HG03064 (cell line): ENCODE results near the gene ABCC11.

ENCODE experiments used
- ATAC-seq: cut with Tn5 transposase; IDR thresholded peaks from one replicate; pipeline ENCODE4 v1.9.1; 2021; ENCODE audit warnings: low read depth; ENCODE audit not compliant: unreplicated experiment

Gene ABCC11

DNA sequence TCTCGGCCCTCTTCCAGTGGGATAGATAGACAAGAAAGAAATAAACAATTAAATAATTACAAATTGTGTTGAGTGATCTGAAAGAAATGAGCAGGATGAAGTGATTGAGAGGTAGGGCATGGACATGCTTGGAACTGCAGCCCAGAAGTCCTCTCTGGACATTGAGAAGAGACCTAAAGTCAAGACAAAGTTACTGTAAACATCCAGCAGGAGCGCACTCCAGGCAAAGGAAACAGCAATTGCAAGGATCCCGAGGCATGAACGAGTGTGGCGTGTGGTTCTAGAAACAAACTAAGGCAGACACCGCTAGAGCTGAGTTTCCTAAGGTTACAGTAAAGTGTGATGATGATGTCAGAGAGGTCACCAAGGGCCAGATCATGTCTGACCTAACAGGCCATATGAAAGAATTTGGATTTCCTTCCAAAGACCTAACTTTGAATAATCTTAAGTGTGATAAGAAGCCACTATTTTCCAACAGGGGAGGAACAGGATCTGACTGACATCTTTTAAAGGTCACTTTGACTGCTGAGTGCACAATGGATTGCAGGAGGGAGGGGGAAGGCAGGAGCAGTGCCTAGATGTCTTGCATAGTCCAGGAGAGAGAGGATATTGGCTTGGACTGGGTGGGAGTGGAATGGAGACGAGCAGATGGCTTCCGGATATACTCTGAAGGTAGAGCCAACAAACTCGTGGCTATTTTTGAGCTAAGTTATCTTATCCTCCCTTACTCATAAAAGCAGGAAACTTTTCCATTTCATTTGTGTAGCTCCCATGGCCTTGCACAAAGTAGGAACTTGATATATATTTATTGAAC lies 110.6 kb downstream of the ABCC11 start:
- ATAC-seq, result no peak

DNA sequence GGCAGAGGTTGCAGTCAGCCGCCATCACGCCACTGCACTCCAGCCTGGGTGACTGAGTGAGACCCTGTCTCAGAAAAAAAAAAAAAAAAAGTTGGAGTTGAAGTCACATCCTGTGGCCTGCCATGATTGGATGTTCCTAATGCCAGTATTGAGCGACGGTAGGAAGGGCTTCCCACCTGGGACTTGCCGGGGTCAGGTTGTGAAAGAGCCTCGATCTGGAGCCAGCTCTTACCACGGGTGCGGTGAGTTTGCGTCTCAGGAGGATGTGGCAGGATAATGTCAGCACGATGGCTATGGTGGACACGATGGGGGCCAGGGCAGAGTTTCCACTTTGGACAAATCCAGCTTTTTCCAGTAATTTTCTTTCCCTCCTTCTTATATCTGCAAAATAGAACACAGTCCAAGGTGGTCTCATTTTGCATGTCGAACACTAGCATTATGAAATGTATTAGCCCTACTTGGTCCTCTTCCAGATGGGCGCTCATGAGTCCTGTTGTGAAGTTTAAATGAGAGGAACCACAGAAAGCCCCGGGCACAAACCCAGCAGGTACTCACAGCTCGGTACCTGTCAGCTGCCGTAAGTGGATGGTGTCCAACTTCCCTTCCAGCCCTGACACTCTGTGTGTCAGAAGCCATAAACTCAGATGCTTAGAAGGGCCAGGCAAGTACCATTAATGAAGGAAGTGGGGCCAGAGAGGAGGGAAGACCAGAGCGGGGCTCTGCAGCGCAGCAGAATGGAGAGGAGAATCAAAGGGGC lies 113.7 kb downstream of the ABCC11 start:
- no peak for ATAC-seq

DNA sequence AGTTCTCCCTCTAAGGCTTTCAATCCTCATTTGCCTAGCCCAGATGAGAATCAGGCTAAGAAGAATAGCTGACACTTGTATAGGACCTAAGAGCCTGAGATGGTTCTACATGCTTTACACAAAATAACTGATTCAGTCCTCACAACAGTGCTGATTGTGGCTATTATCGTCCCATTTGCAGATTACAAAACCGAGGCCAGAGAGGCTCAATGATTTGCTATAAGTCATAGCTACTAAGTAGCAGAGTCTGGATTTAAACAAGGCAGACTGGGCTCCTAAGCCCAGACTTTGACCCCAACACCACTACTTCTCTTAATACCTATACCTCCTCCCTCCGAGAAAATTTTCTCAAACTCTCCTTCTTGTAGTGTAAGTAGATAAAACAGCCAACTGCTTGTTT lies 114.6 kb downstream of the ABCC11 start:
- ATAC-seq, result no peak

- no peak for ATAC-seq
Observed at GRCh38 chr16:48131201-48131935, 116.0 kb downstream of the ABCC11 start.

DNA sequence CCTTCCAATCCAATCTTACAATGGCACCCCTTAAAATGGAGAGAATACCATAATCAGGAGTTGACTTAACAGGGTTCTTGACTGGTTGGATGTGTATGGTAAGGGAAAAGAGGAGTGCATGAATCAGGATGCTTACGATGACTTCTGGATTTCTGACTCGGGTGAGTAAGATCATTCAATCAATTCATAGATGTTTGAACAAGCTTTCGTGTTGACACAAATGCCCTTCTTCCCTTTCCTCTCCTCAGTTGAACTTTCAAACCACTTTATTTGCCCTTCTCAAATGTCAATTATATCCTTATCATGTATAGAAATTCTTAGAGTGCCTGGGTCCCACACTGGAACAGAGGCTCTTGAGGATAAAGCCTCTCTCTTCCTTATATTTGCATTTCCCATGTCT lies 117.4 kb downstream of the ABCC11 start:
- ATAC-seq, result no peak

DNA sequence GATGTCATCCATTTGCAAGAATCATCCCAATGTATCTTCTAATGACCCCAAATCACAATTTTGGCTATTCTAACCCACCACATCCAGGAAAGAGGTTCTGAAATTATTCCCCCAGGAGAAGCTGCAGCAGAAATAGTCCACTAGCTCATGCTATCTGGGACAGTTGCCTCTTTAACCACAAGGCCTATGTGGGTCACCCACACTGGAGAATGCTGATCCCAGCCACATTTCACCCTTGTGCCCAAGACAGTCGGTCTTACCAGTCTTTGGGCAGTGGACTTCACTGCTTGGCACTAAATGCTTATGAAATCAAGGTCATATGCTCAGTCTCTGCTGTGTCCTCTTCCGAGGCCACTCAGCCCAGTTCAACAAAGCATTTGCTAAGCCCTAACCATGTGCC lies 118.6 kb downstream of the ABCC11 start:
- no peak for ATAC-seq

DNA sequence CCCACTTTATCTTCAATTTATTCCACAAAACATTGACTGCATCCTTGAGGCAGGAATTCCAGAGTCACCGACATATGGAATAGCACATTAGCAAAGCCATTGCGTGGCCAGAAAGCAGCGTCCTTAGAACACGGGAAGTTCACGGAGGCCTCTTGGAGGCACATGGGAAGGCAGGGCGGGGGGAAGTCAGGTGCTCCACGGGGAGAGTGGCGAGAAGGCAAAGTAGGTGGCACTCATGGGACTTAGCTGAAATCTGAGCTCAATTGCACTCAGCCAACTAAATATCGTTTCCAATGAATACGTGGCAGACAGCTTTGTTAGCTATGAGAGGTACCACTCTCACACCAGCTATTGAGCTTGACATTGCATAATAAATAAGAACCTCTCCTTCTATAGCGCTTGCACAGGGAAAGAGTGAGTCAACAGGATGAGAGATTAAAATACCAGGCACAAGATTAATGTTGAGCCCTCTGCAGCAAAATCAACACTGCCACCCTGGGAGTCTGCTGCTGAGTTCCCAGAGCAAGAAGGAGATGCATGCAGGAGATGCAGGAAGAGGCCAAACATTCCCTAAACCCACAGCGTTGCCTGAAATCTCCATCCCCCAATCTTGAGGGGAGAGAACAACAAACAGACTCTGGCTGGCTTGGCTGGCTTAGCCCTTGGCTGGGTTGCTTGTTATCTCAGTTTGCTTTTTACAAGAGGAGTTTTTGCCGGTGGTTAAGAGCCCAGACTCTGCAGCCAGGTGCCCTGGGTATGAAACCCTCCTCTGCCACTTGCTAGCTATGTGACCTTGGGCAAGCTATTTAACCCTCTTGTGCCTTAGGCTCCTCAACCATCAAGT lies 120.3 kb downstream of the ABCC11 start:
- no peak for ATAC-seq

DNA sequence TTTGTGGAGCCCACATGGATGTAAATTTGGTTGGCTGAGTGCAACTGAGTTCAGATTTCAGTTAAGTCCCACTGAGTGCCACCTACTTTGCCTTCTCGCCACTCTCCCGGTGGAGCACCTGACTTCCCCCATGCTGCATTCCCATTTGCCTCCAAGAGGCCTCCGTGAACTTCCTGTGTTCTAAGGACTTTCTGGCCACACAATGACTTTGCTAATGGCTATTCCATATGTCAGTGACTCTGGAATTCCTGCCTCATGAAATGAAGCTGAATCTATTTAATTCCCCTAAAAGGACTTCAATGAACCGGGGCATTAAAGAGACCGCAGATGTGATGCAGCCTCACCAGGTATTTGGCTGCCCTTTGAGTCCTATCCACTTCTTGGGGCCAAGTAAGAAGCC lies 121.5 kb downstream of the ABCC11 start:
- no peak for ATAC-seq

- ATAC-seq, result no peak
Observed at GRCh38 chr16:48124266-48124665, 123.1 kb downstream of the ABCC11 start.

GRCh38 chr16:48123104-48123788 lies 124.1 kb downstream of the ABCC11 start:
- no peak for ATAC-seq

GRCh38 chr16:48121276-48121675 lies 126.1 kb downstream of the ABCC11 start:
- no peak for ATAC-seq

- no peak for ATAC-seq
Observed at GRCh38 chr16:48118841-48119240, 128.5 kb downstream of the ABCC11 start.

GRCh38 chr16:48117217-48118105 lies 129.9 kb downstream of the ABCC11 start:
- ATAC-seq, result no peak
